Gastroesophageal sphincter (tissue), 4 donors: Measurements from ENCODE around the gene SMIM13. TPM values are rescaled to one million over a fixed set of nuclear protein-coding genes. Genes with fewer than 3 reads are reported as not detected.

Source experiments
- ATAC-seq: fragments of 150-250 bp; one replicate; pipeline ENCODE4 v1.9.1; 2016; ENCODE audit warnings: mild to moderate bottlenecking, moderate library complexity
- H3K27ac ChIP-seq, 4 donors: fragments of 200-600 bp; sonication (generic) in 3 of 4; 1 replicate in 3 of 4; 2 replicates in 1 of 4; pipeline ENCODE4 v1.5.1; 2016 to 2019
- H3K27me3 ChIP-seq: fragments of 200-600 bp; sonication (generic); one replicate; pipeline ENCODE4 v1.5.1; 2019
- H3K36me3 ChIP-seq, 2 donors: fragments of 200-600 bp; sonication (generic); one replicate each; pipeline ENCODE4 v1.5.1; 2019; ENCODE audit warnings: control low read depth in 1 of 2
- H3K4me1 ChIP-seq, 3 donors: fragments of 200-600 bp; sonication (generic); 1 replicate in 2 of 3; 2 replicates in 1 of 3; pipeline ENCODE4 v1.5.1; 2016 to 2019; ENCODE audit warnings: control low read depth in 2 of 3
- H3K4me3 ChIP-seq, 2 donors: fragments of 200-600 bp; sonication (generic); one replicate each; pipeline ENCODE4 v1.5.1; 2019; ENCODE audit warnings: mild to moderate bottlenecking in 1 of 2, moderate library complexity in 1 of 2
- H3K9me3 ChIP-seq, 3 donors: fragments of 200-600 bp; sonication (generic); one replicate each; pipeline ENCODE4 v1.5.1; 2017 to 2019; ENCODE audit warnings: control low read depth in 2 of 3
- EP300 ChIP-seq: sonication (generic); formaldehyde crosslinking; IDR thresholded peaks from one replicate; pipeline ENCODE4 v1.6.1; 2017; ENCODE audit warnings: antibody characterized with exemption, mild to moderate bottlenecking
- POLR2A ChIP-seq, 2 donors: fragments of 450-650 bp; IDR thresholded peaks; one replicate each; pipeline ENCODE4 v1.6.1; 2017; ENCODE audit warnings: antibody characterized with exemption in 2 of 2, mild to moderate bottlenecking in 2 of 2, moderate library complexity in 1 of 2
- POLR2AphosphoS5 ChIP-seq: sonication (generic); formaldehyde crosslinking; IDR thresholded peaks from one replicate; pipeline ENCODE4 v1.6.1; 2017; ENCODE audit warnings: antibody characterized with exemption
- WGBS, 2 donors: methylation state at CpG; one replicate each; pipeline ENCODE4 v1.1.5; 2018; ENCODE audit warnings: low coverage in 1 of 2; 5-methylcytosine and 5-hydroxymethylcytosine counted together
- total RNA-seq, 4 donors: library from RNA; depleted of rRNA; stranded (reverse); fragments of >200 nt; gene quantifications; one replicate each; pipeline ENCODE4 v1.1.0, GENCODE V29; 2016
- TF ChIP-seq, protein P1 (sequence below), 4 experiments: fragments of 200-600 bp in 2 of 4; fragments of 450-650 bp in 2 of 4; sonication (generic) in 1 of 4; IDR thresholded peaks; one replicate each; pipeline ENCODE4 v1.5.1; 2017 to 2019; ENCODE audit warnings: antibody characterized with exemption in 4 of 4, mild to moderate bottlenecking in 2 of 4, moderate library complexity in 2 of 4

The SMIM13 gene
- total RNA-seq, 4 donors from 2014 or later = 8.3 to 13.5 (median 12.5) TPM

DNA sequence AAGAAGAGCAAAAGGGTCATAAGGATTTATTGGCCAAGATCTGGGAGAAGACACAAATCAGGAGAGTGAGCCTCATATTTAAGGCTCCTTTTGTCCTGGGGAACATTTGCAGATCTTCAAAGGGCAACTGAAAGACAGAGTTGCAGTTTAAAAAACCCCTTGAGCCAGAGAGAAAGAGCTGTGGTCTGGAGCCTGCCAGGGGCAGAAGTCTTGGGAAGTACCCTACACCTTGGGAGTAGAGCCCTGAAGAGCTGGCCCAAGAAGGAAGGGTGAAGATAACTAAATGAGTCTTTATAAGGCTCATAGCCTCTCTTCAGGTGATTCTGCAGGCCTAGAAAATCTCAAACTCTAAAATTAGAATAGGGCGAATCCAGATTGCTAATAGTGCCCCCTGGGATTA lies 57.9 kb downstream of the SMIM13 start:
- Histone ChIP-seq H3K27me3 (no peaks in the 10 kb centered on the region), H3K27ac (no peak overlapping the region), H3K4me1 (no peaks in the 10 kb centered on the region), H3K36me3 (no peaks in the 10 kb centered on the region), H3K4me3 (no peak overlapping the region), H3K9me3 (no peaks in the 10 kb centered on the region)
- 71 to 87% methylated on average over 1 of the region's 1 CpG for whole genome bisulfite sequencing, 2 donors
- ATAC-seq = no peak
- TF ChIP-seq POLR2A (IDR thresholded peaks at IDR 0.05) = no peak

DNA sequence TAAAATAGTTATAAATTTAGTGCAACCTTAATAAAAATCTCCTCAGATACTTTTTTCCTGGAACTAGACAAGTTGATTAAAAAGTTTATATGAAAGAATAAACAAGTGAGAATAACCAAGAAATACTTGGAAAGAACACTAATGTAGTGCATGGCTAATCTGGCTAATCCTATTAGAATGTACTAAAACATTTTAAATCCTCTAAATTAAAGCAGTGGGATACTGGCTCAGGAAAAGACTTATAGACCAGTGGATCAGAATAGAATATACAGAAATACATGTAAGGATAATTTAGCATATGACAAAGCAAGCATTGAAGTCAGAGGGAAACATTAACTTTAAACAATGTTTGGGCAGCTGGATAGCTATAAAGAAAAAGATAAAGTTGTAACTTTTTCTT lies 58.9 kb downstream of the SMIM13 start:
- TF ChIP-seq EP300 (no peak), POLR2AphosphoS5 (no peak), POLR2A (IDR thresholded peaks at IDR 0.05) (no peak)
- TF ChIP-seq, protein P1, sequence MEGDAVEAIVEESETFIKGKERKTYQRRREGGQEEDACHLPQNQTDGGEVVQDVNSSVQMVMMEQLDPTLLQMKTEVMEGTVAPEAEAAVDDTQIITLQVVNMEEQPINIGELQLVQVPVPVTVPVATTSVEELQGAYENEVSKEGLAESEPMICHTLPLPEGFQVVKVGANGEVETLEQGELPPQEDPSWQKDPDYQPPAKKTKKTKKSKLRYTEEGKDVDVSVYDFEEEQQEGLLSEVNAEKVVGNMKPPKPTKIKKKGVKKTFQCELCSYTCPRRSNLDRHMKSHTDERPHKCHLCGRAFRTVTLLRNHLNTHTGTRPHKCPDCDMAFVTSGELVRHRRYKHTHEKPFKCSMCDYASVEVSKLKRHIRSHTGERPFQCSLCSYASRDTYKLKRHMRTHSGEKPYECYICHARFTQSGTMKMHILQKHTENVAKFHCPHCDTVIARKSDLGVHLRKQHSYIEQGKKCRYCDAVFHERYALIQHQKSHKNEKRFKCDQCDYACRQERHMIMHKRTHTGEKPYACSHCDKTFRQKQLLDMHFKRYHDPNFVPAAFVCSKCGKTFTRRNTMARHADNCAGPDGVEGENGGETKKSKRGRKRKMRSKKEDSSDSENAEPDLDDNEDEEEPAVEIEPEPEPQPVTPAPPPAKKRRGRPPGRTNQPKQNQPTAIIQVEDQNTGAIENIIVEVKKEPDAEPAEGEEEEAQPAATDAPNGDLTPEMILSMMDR (IDR thresholded peaks at IDR 0.05) = no peak
- no peak overlapping the region for H3K4me3 ChIP-seq
- no peaks in the 10 kb centered on the region for H3K27me3 ChIP-seq
- H3K36me3 ChIP-seq = no peaks in the 10 kb centered on the region
- H3K9me3 ChIP-seq = no peaks in the 10 kb centered on the region
- H3K27ac ChIP-seq = no peak overlapping the region
- ATAC-seq = no peak
- no peaks in the 10 kb centered on the region for H3K4me1 ChIP-seq

DNA sequence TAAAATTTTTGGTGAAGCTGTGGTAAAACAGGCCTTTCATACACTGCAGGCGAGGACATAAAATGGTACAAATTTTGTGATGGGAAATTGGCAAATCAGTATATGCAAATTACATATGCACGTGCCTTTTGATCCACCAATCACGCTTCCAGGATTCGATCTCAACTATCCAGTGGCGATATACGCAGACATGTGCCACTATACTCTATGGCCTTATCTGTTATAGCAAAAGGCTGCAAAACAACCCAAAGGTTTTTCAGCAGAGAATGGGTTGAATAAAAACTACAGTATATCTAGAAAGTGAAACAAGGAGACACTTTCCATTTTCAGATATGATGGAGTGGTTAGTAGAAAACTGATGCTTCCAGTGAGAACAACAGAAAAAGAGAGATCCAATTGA lies 59.8 kb downstream of the SMIM13 start:
- WGBS, 2 donors = 92 to 95% methylated on average over 4 of the region's 6 CpGs

GRCh38 chr6:11155589-11155988 lies 62.0 kb downstream of the SMIM13 start:
- Histone ChIP-seq H3K9me3 (no peaks in the 10 kb centered on the region), H3K36me3 (no peaks in the 10 kb centered on the region), H3K4me1 (no peaks in the 10 kb centered on the region), H3K4me3 (no peak overlapping the region), H3K27me3 (no peaks in the 10 kb centered on the region), H3K27ac (no peak overlapping the region)
- TF ChIP-seq POLR2AphosphoS5 (no peak), POLR2A (IDR thresholded peaks at IDR 0.05) (no peak), EP300 (no peak)
- TF ChIP-seq, protein P1 (IDR thresholded peaks at IDR 0.05) = no peak
- ATAC-seq = no peak

More for the DNA sequence above, 59.8 kb downstream of the SMIM13 start:
- Histone ChIP-seq H3K27me3 (no peaks in the 10 kb centered on the region), H3K27ac (no peak overlapping the region), H3K9me3 (no peaks in the 10 kb centered on the region), H3K36me3 (no peaks in the 10 kb centered on the region), H3K4me1 (no peaks in the 10 kb centered on the region), H3K4me3 (no peak overlapping the region)
- TF ChIP-seq, protein P1 (IDR thresholded peaks at IDR 0.05) = no peak
- TF ChIP-seq POLR2AphosphoS5 = no peak
- no peak for TF ChIP-seq EP300
- TF ChIP-seq POLR2A (IDR thresholded peaks at IDR 0.05) = no peak
- no peak for ATAC-seq

- Histone ChIP-seq H3K9me3 (no peaks in the 10 kb centered on the region), H3K4me1 (no peaks in the 10 kb centered on the region), H3K36me3 (no peaks in the 10 kb centered on the region), H3K27ac (no peak overlapping the region), H3K27me3 (no peaks in the 10 kb centered on the region), H3K4me3 (no peak overlapping the region)
- whole genome bisulfite sequencing, 2 donors = 67 to 73% methylated on average over 1 of the region's 1 CpG
- no peak for TF ChIP-seq EP300
- TF ChIP-seq, protein P1 (IDR thresholded peaks at IDR 0.05) = no peak
- no peak for TF ChIP-seq POLR2A (IDR thresholded peaks at IDR 0.05)
- TF ChIP-seq POLR2AphosphoS5 = no peak
- ATAC-seq = no peak
Measured at GRCh38 chr6:11160199-11160598, 66.6 kb downstream of the SMIM13 start.
